ENCODE data around the gene DOCK9. TPM values are rescaled to one million over a fixed set of nuclear protein-coding genes. Genes with fewer than 3 reads are reported as not detected.

The DOCK9 gene
- polyA plus RNA-seq, 1 of the 3 experiments (the other 2 are of a cell fraction), result 16.6 TPM

DNA sequence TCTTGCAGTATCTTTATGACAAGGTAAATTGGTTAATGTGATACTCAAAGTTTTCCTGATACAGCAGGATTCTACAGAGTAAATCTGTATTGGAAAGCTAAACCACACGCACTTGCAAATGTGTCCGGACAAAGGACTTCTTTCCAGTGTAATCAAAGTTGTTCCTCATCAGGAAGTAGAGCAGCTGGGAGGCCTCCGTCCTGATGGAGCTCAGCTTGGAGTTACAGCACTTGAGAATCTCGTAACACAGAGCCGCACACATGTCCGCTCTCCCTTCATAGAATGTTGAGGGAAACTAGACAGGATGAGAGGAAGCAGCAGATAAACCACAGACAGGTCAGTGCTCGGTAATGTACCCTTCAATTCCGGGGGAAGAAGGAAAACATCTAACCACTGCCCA is 146.6 kb downstream of the DOCK9 start:
- Histone ChIP-seq H3K4me2 (no peak overlapping the region), H3K4me3 (ENCODE audit: low read depth in 2 of 2, low read length in 1 of 2) (no peak overlapping the region), H3K9me3 (no peaks in the 10 kb centered on the region), H3K27me3 (ENCODE audit: insufficient read depth) (no peaks in the 10 kb centered on the region), H4K20me1 (ENCODE audit: insufficient read depth) (no peaks in the 10 kb centered on the region), H3K9me2 (no peaks in the 10 kb centered on the region), H2AFZ (ENCODE audit: low read depth) (no peak overlapping the region), H3K36me3 (replicated peaks in 1 of 2; ENCODE audit: control insufficient read depth in 1 of 2, insufficient read depth in 2 of 2, low read length in 1 of 2) (peaks cover 0 to 6% of the 10 kb centered on the region in 2 experiments), H3K4me1 (ENCODE audit: control insufficient read depth in 1 of 2, insufficient read depth in 2 of 2, low read depth in 1 of 2, low read length in 1 of 2) (peaks cover 0 to 14% of the 10 kb centered on the region in 2 experiments; a peak in 2 of 4 replicates), H3K79me2 (ENCODE audit: insufficient read depth) (no peaks in the 10 kb centered on the region), H3K9ac (no peak overlapping the region), H3K27ac (ENCODE audit: low read depth in 2 of 2, low read length in 1 of 2) (no peak overlapping the region), H3F3A (replicated peaks; ENCODE audit: insufficient read depth) (no peaks in the 10 kb centered on the region)
- ChIA-PET POLR2A (no interaction called here), CTCF (interaction anchor here (1.1 kb wide), 1 partner anchor 386 kb away, joined by 4 read pairs; no protein-coding TSS in a partner anchor)
- no peak for TF ChIP-seq MEF2A (IDR thresholded peaks at IDR 0.05; ENCODE audit: borderline replicate concordance, low read depth)
- TF ChIP-seq JUND (IDR thresholded peaks at IDR 0.05), result no peak
- TF ChIP-seq NFIC (IDR thresholded peaks at IDR 0.05; ENCODE audit: borderline replicate concordance), result no peak
- TF ChIP-seq NRF1 (IDR thresholded peaks at IDR 0.05; ENCODE audit: low read depth, low read length), result no peak
- no peak for TF ChIP-seq POLR2AphosphoS5 (IDR thresholded peaks at IDR 0.05; ENCODE audit: low read depth, low read length)
- TF ChIP-seq ZBTB33 (IDR thresholded peaks at IDR 0.05; ENCODE audit: borderline replicate concordance, low read depth), result no peak
- TF ChIP-seq, protein P1, sequence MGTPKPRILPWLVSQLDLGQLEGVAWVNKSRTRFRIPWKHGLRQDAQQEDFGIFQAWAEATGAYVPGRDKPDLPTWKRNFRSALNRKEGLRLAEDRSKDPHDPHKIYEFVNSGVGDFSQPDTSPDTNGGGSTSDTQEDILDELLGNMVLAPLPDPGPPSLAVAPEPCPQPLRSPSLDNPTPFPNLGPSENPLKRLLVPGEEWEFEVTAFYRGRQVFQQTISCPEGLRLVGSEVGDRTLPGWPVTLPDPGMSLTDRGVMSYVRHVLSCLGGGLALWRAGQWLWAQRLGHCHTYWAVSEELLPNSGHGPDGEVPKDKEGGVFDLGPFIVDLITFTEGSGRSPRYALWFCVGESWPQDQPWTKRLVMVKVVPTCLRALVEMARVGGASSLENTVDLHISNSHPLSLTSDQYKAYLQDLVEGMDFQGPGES (IDR thresholded peaks at IDR 0.05; ENCODE audit: low read depth, low read length), result no peak
- TF ChIP-seq RCOR1 (IDR thresholded peaks at IDR 0.05; ENCODE audit: low read length), result no peak
- DNase-seq, result no peak
- 80% methylated on average over 8 of the region's 8 CpGs for WGBS (ENCODE audit: low lambda C conversion rate)

- WGBS (ENCODE audit: low lambda C conversion rate), result 99% methylated on average over 4 of the region's 5 CpGs
- TF ChIP-seq FOXJ3 (CRISPR knock-in tag; IDR thresholded peaks at IDR 0.05) (no peak), ELF1 (IDR thresholded peaks at IDR 0.05) (no peak), JUND (IDR thresholded peaks at IDR 0.05) (no peak), RCOR1 (IDR thresholded peaks at IDR 0.05; ENCODE audit: low read length) (no peak), GATA2 (CRISPR knock-in tag; IDR thresholded peaks at IDR 0.05) (no peak), REST (IDR thresholded peaks at IDR 0.05; ENCODE audit: low read depth, low read length) (no peak), USF2 (IDR thresholded peaks at IDR 0.05; ENCODE audit: borderline replicate concordance, low read depth, low read length) (no peak), TAF1 (IDR thresholded peaks at IDR 0.05; ENCODE audit: borderline replicate concordance, low read depth, low read length) (no peak)
- TF ChIP-seq, protein P2, sequence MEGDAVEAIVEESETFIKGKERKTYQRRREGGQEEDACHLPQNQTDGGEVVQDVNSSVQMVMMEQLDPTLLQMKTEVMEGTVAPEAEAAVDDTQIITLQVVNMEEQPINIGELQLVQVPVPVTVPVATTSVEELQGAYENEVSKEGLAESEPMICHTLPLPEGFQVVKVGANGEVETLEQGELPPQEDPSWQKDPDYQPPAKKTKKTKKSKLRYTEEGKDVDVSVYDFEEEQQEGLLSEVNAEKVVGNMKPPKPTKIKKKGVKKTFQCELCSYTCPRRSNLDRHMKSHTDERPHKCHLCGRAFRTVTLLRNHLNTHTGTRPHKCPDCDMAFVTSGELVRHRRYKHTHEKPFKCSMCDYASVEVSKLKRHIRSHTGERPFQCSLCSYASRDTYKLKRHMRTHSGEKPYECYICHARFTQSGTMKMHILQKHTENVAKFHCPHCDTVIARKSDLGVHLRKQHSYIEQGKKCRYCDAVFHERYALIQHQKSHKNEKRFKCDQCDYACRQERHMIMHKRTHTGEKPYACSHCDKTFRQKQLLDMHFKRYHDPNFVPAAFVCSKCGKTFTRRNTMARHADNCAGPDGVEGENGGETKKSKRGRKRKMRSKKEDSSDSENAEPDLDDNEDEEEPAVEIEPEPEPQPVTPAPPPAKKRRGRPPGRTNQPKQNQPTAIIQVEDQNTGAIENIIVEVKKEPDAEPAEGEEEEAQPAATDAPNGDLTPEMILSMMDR (IDR thresholded peaks at IDR 0.05), result no peak
- Histone ChIP-seq H3K4me1 (ENCODE audit: control insufficient read depth in 1 of 2, insufficient read depth in 2 of 2, low read depth in 1 of 2, low read length in 1 of 2) (peaks cover 4% of the 10 kb centered on the region in 2 experiments), H3K27ac (ENCODE audit: low read depth in 2 of 2, low read length in 1 of 2) (no peak overlapping the region), H2AFZ (ENCODE audit: low read depth) (no peak overlapping the region), H3F3A (replicated peaks; ENCODE audit: insufficient read depth) (no peaks in the 10 kb centered on the region), H3K9ac (no peak overlapping the region), H3K9me2 (no peaks in the 10 kb centered on the region), H3K27me3 (ENCODE audit: insufficient read depth) (no peaks in the 10 kb centered on the region), H3K79me2 (ENCODE audit: insufficient read depth) (no peaks in the 10 kb centered on the region), H3K36me3 (replicated peaks in 1 of 2; ENCODE audit: control insufficient read depth in 1 of 2, insufficient read depth in 2 of 2, low read length in 1 of 2) (peaks cover 0 to 6% of the 10 kb centered on the region in 2 experiments), H3K4me2 (no peak overlapping the region), H3K4me3 (ENCODE audit: low read depth in 2 of 2, low read length in 1 of 2) (no peak overlapping the region), H4K20me1 (ENCODE audit: insufficient read depth) (no peaks in the 10 kb centered on the region), H3K9me3 (no peaks in the 10 kb centered on the region)
- no peak for DNase-seq
- CTCF ChIA-PET, result interaction anchor here (1.2 to 3.9 kb wide), 2 partner anchors 10 to 384 kb away, joined by 3 to 25 read pairs; no protein-coding TSS in a partner anchor
- POLR2A ChIA-PET, result no interaction called here
These were observed 148.3 kb downstream of the DOCK9 start for GRCh38 chr13:98829541-98829940.

Measured in SK-N-SH (cell line).